Measurements from ENCODE around the gene EFCAB8.

EFCAB8 gene

GRCh38 chr20:32988008-32988407 is 129.3 kb downstream of the EFCAB8 start:
- H3K27me3 Mint-ChIP-seq = no peaks in the 10 kb centered on the region
- no peak overlapping the region for H3K4me3 Mint-ChIP-seq
- H3K27ac Mint-ChIP-seq = no peak overlapping the region
- peaks cover 23% of the 10 kb centered on the region for H3K4me1 Mint-ChIP-seq
- DNase-seq = no peak
- no peaks in the 10 kb centered on the region for H3K36me3 Mint-ChIP-seq (ENCODE audit: low read depth)
- no peaks in the 10 kb centered on the region for H3K9me3 Mint-ChIP-seq
- ATAC-seq = no peak

- Mint-ChIP-seq H3K9me3 (peaks cover 1% of the 10 kb centered on the region), H3K27me3 (no peaks in the 10 kb centered on the region), H3K27ac (no peak overlapping the region), H3K36me3 (ENCODE audit: low read depth) (peaks cover under 1% of the 10 kb centered on the region), H3K4me3 (no peak overlapping the region), H3K4me1 (peaks cover 31% of the 10 kb centered on the region)
- ATAC-seq (no peak), DNase-seq (no peak)
Observed at GRCh38 chr20:32989507-32990283, 131.0 kb downstream of the EFCAB8 start.

GRCh38 chr20:32990426-32990825 is 131.7 kb downstream of the EFCAB8 start:
- Mint-ChIP-seq H3K27ac (no peak overlapping the region), H3K36me3 (ENCODE audit: low read depth) (peaks cover 2% of the 10 kb centered on the region), H3K9me3 (peaks cover 7% of the 10 kb centered on the region), H3K27me3 (no peaks in the 10 kb centered on the region), H3K4me1 (peaks cover 31% of the 10 kb centered on the region), H3K4me3 (no peak overlapping the region)
- DNase-seq (no peak), ATAC-seq (no peak)

GRCh38 chr20:32991383-32991782 is 132.7 kb downstream of the EFCAB8 start:
- H3K27ac Mint-ChIP-seq = no peak overlapping the region
- peaks cover 2% of the 10 kb centered on the region for H3K36me3 Mint-ChIP-seq (ENCODE audit: low read depth)
- H3K4me1 Mint-ChIP-seq = peaks cover 31% of the 10 kb centered on the region
- no peak overlapping the region for H3K4me3 Mint-ChIP-seq
- no peaks in the 10 kb centered on the region for H3K27me3 Mint-ChIP-seq
- peaks cover 7% of the 10 kb centered on the region for H3K9me3 Mint-ChIP-seq
- DNase-seq (no peak), ATAC-seq (peak; percentile 78)

GRCh38 chr20:32991792-32992641 is 133.3 kb downstream of the EFCAB8 start:
- Mint-ChIP-seq H3K4me1 (peaks cover 31% of the 10 kb centered on the region), H3K9me3 (peaks cover 7% of the 10 kb centered on the region), H3K36me3 (ENCODE audit: low read depth) (peaks cover 2% of the 10 kb centered on the region), H3K27me3 (no peaks in the 10 kb centered on the region), H3K4me3 (no peak overlapping the region), H3K27ac (no peak overlapping the region)
- no peak for ATAC-seq
- DNase-seq = no peak

GRCh38 chr20:32993496-32994050 is 134.8 kb downstream of the EFCAB8 start:
- peaks cover 2% of the 10 kb centered on the region for H3K36me3 Mint-ChIP-seq (ENCODE audit: low read depth)
- peaks cover 7% of the 10 kb centered on the region for H3K9me3 Mint-ChIP-seq
- no peak overlapping the region for H3K4me3 Mint-ChIP-seq
- ATAC-seq (no peak), DNase-seq (no peak)
- H3K4me1 Mint-ChIP-seq = peaks cover 34% of the 10 kb centered on the region
- H3K27ac Mint-ChIP-seq = no peak overlapping the region
- H3K27me3 Mint-ChIP-seq = no peaks in the 10 kb centered on the region

- Mint-ChIP-seq H3K27me3 (no peaks in the 10 kb centered on the region), H3K27ac (no peak overlapping the region), H3K4me3 (no peak overlapping the region), H3K9me3 (peaks cover 7% of the 10 kb centered on the region), H3K4me1 (peaks cover 36% of the 10 kb centered on the region), H3K36me3 (ENCODE audit: low read depth) (peaks cover 2% of the 10 kb centered on the region)
- ATAC-seq (no peak), DNase-seq (no peak)
Observed at GRCh38 chr20:32995802-32996201, 137.1 kb downstream of the EFCAB8 start.

- ATAC-seq = no peak
- no peaks in the 10 kb centered on the region for H3K27me3 Mint-ChIP-seq
- peaks cover 7% of the 10 kb centered on the region for H3K9me3 Mint-ChIP-seq
- H3K36me3 Mint-ChIP-seq (ENCODE audit: low read depth) = peaks cover 2% of the 10 kb centered on the region
- DNase-seq = no peak
- H3K4me1 Mint-ChIP-seq = peaks cover 23% of the 10 kb centered on the region
- no peak overlapping the region for H3K4me3 Mint-ChIP-seq
- H3K27ac Mint-ChIP-seq = no peak overlapping the region
Observed at GRCh38 chr20:32997431-32997830, 138.7 kb downstream of the EFCAB8 start.

GRCh38 chr20:32999603-33000250 is 141.0 kb downstream of the EFCAB8 start:
- H3K27ac Mint-ChIP-seq = no peak overlapping the region
- H3K4me3 Mint-ChIP-seq = no peak overlapping the region
- peaks cover 10% of the 10 kb centered on the region for H3K4me1 Mint-ChIP-seq
- DNase-seq = no peak
- no peak for ATAC-seq
- no peaks in the 10 kb centered on the region for H3K27me3 Mint-ChIP-seq
- peaks cover under 1% of the 10 kb centered on the region for H3K36me3 Mint-ChIP-seq (ENCODE audit: low read depth)
- H3K9me3 Mint-ChIP-seq = peaks cover 5% of the 10 kb centered on the region

GRCh38 chr20:33000802-33001466 is 142.2 kb downstream of the EFCAB8 start:
- no peak for ATAC-seq

GRCh38 chr20:33002087-33002808 is 143.5 kb downstream of the EFCAB8 start:
- DNase-seq (no peak), ATAC-seq (no peak)
- Mint-ChIP-seq H3K4me3 (no peak overlapping the region), H3K36me3 (ENCODE audit: low read depth) (no peaks in the 10 kb centered on the region), H3K27me3 (no peaks in the 10 kb centered on the region), H3K4me1 (peaks cover 9% of the 10 kb centered on the region), H3K9me3 (peaks cover 5% of the 10 kb centered on the region), H3K27ac (no peak overlapping the region)

More at GRCh38 chr20:33000802-33001466, 142.2 kb downstream of the EFCAB8 start:
- Mint-ChIP-seq H3K36me3 (ENCODE audit: low read depth) (no peaks in the 10 kb centered on the region), H3K27me3 (no peaks in the 10 kb centered on the region), H3K4me3 (no peak overlapping the region), H3K4me1 (peaks cover 10% of the 10 kb centered on the region), H3K27ac (no peak overlapping the region), H3K9me3 (peaks cover 5% of the 10 kb centered on the region)
- no peak for DNase-seq

GRCh38 chr20:33004141-33004751 is 145.5 kb downstream of the EFCAB8 start, which contains the start of gene SUN5:
SUN5 (minus strand) TSS chr20:33004433; CDS start chr20:33004340, 93 bp downstream.
- DNase-seq (no peak), ATAC-seq (no peak)
- Mint-ChIP-seq H3K27ac (no peak within 1 kb of the TSS), H3K9me3 (peaks cover 5% of the 10 kb centered on the region), H3K4me3 (no peak within 1 kb of the TSS), H3K4me1 (peaks cover 7% of the 10 kb centered on the region), H3K36me3 (ENCODE audit: low read depth) (no peaks in the 10 kb centered on the region), H3K27me3 (no peaks in the 10 kb centered on the region)

GRCh38 chr20:33005132-33005566 is 146.4 kb downstream of the EFCAB8 start:
- no peak overlapping the region for H3K27ac Mint-ChIP-seq
- H3K36me3 Mint-ChIP-seq (ENCODE audit: low read depth) = no peaks in the 10 kb centered on the region
- H3K4me3 Mint-ChIP-seq = no peak overlapping the region
- H3K27me3 Mint-ChIP-seq = no peaks in the 10 kb centered on the region
- peaks cover 5% of the 10 kb centered on the region for H3K9me3 Mint-ChIP-seq
- peaks cover 4% of the 10 kb centered on the region for H3K4me1 Mint-ChIP-seq
- ATAC-seq = no peak
- DNase-seq = peak; percentile 29

Data from activated naive CD8-positive, alpha-beta T cell treated with anti-CD3 and anti-CD28 coated beads, Interleukin-2, amount 50 U/mL, for 24 hours (primary cell).